A549 (cell line): ENCODE results near the gene TRIM2. TPM values are rescaled to one million over a fixed set of nuclear protein-coding genes. Genes with fewer than 3 reads are reported as not detected.

ENCODE experiments used
- ATAC-seq, 2 experiments: fragments of 200-7000 bp in 1 of 2; fragments of >200 bp in 1 of 2; cut with Nextera tagmentation in 1 of 2; cut with Tn5 transposase in 1 of 2; 3 replicates each; pipeline versions ENCODE4 v1.8.0 to v1.9.1; 2018 to 2020; ENCODE audit warnings: mild to moderate bottlenecking in 1 of 2, moderate library complexity in 1 of 2
- CTCF ChIA-PET: fragments of 300-600 bp; sonication (Branson Sonifier 250); formaldehyde crosslinking; extraction: SDS; loops from one replicate; lab custom pipeline; 2021; ENCODE audit warnings: antibody characterized with exemption, inconsistent platforms; lab: Yijun Ruan, JAX
- POLR2A ChIA-PET: fragments of 350-600 bp; formaldehyde crosslinking; extraction: SDS; loops from one replicate; lab custom pipeline; 2021; ENCODE audit warnings: antibody characterized with exemption, inconsistent platforms; lab: Yijun Ruan, JAX
- DNase-seq, 2 experiments: peaks; one replicate each; pipeline versions ENCODE4 v3.0.0 to v3.0.0-alpha.2; 2011 to 2016; ENCODE audit warnings: low read depth in 1 of 2, low spot score in 1 of 2
- FAIRE-seq: peaks from 2 replicates; lab custom pipeline; 2011; peaks lifted over from hg19 to GRCh38; lab: Jason Lieb, UNC
- H3K27ac ChIP-seq, 2 experiments: fragments of >200 bp; sonication (Bioruptor Twin); formaldehyde crosslinking; 3 replicates each; pipeline ENCODE4 v1.5.1; 2016 to 2017
- H3K4me1 ChIP-seq: fragments of >200 bp; sonication (Bioruptor Twin); formaldehyde crosslinking; 3 replicates; pipeline ENCODE4 v1.6.1; 2016
- H3K4me2 ChIP-seq: fragments of >200 bp; sonication (Bioruptor Twin); formaldehyde crosslinking; 3 replicates; pipeline ENCODE4 v1.6.1; 2016
- H3K4me3 ChIP-seq: fragments of >200 bp; sonication (Bioruptor Twin); formaldehyde crosslinking; 3 replicates; pipeline ENCODE4 v1.5.1; 2016
- H3K9me3 ChIP-seq: fragments of >200 bp; sonication (Bioruptor Twin); formaldehyde crosslinking; 3 replicates; pipeline ENCODE4 v1.6.1; 2016
- BHLHE40 ChIP-seq: IDR thresholded peaks from 2 replicates; pipeline ENCODE4 v1.6.1; 2012; ENCODE audit warnings: low read depth, low read length, inconsistent platforms
- CBX2 ChIP-seq: fragments of 200-600 bp; sonication (generic); IDR thresholded peaks from 2 replicates; pipeline ENCODE4 v1.6.1; 2016; ENCODE audit warnings: low read depth, mild to moderate bottlenecking, borderline replicate concordance
- CHD2 ChIP-seq: fragments of 150-350 bp; IDR thresholded peaks from 2 replicates; pipeline ENCODE4 v1.6.1; 2014; ENCODE audit warnings: low read length; ENCODE audit not compliant: partially characterized antibody
- CHD4 ChIP-seq: fragments of 200-600 bp; sonication (generic); IDR thresholded peaks from 2 replicates; pipeline ENCODE4 v1.6.1; 2016; ENCODE audit warnings: antibody characterized with exemption, mild to moderate bottlenecking, borderline replicate concordance
- CTCF ChIP-seq: fragments of >200 bp; sonication (Bioruptor Twin); formaldehyde crosslinking; IDR thresholded peaks from 3 replicates; pipeline ENCODE4 v1.5.1; 2016
- EHF ChIP-seq: fragments of 250-450 bp; sonication (Bioruptor Pico); IDR thresholded peaks from 2 replicates; pipeline ENCODE4 v1.5.0; 2020; ENCODE audit warnings: mild to moderate bottlenecking
- EP300 ChIP-seq, 2 experiments: fragments of >200 bp; sonication (Bioruptor Twin); formaldehyde crosslinking; IDR thresholded peaks; 2 replicates in 1 of 2; 3 replicates in 1 of 2; pipeline ENCODE4 v1.6.1; 2016 to 2017
- FOXS1 ChIP-seq: fragments of 250-450 bp; sonication (Bioruptor Pico); IDR thresholded peaks from 2 replicates; pipeline ENCODE4 v1.5.0; 2020; ENCODE audit warnings: mild to moderate bottlenecking, moderate library complexity
- HES2 ChIP-seq: fragments of >200 bp; sonication (Bioruptor Twin); formaldehyde crosslinking; IDR thresholded peaks from 2 replicates; pipeline ENCODE4 v1.6.1; 2016
- HEYL ChIP-seq: fragments of 250-450 bp; sonication (Bioruptor Pico); IDR thresholded peaks from 2 replicates; pipeline ENCODE4 v1.8.0; 2021; ENCODE audit warnings: mild to moderate bottlenecking, moderate library complexity
- HOXA7 ChIP-seq: fragments of 250-450 bp; sonication (Bioruptor Pico); IDR thresholded peaks from 2 replicates; pipeline ENCODE4 v1.5.0; 2020; ENCODE audit warnings: mild to moderate bottlenecking, moderate library complexity
- KDM1A ChIP-seq: fragments of 200-600 bp; sonication (generic); IDR thresholded peaks from 2 replicates; pipeline ENCODE4 v1.6.1; 2016; ENCODE audit warnings: low read depth, mild to moderate bottlenecking
- MAFK ChIP-seq: fragments of 450-650 bp; IDR thresholded peaks from 2 replicates; pipeline ENCODE4 v1.6.1; 2014; ENCODE audit not compliant: partially characterized antibody
- MYC ChIP-seq: IDR thresholded peaks from 2 replicates; pipeline ENCODE4 v1.6.1; 2012; ENCODE audit warnings: mild to moderate bottlenecking, inconsistent platforms, low read length, improper control_type of control experiment, borderline replicate concordance
- NPAS2 ChIP-seq: fragments of 250-450 bp; sonication (Bioruptor Pico); IDR thresholded peaks from 2 replicates; pipeline ENCODE4 v1.8.0; 2022; ENCODE audit warnings: mild to moderate bottlenecking, moderate library complexity, borderline replicate concordance
- NR3C1 ChIP-seq: fragments of >200 bp; sonication (Bioruptor Twin); formaldehyde crosslinking; IDR thresholded peaks from 3 replicates; pipeline ENCODE4 v1.6.1; 2017
- PHF8 ChIP-seq: fragments of 200-600 bp; sonication (generic); IDR thresholded peaks from 2 replicates; pipeline ENCODE4 v1.6.1; 2016; ENCODE audit warnings: low read depth, mild to moderate bottlenecking, antibody characterized with exemption, moderate library complexity, borderline replicate concordance
- POLR2AphosphoS2 ChIP-seq: conservative IDR thresholded peaks from 2 replicates; pipeline ENCODE4 v1.6.1; 2012; ENCODE audit warnings: low read length, improper control_type of control experiment, inconsistent platforms
- RAD21 ChIP-seq, 2 experiments: fragments of >200 bp in 1 of 2; sonication (Bioruptor Twin) in 1 of 2; formaldehyde crosslinking in 1 of 2; IDR thresholded peaks in 1 of 2; conservative IDR thresholded peaks in 1 of 2; 2 replicates in 1 of 2; 3 replicates in 1 of 2; pipeline ENCODE4 v1.6.1; 2012 to 2018; ENCODE audit warnings: inconsistent platforms in 1 of 2
- SMC3 ChIP-seq: fragments of >200 bp; sonication (Bioruptor Twin); formaldehyde crosslinking; IDR thresholded peaks from 3 replicates; pipeline ENCODE4 v1.6.1; 2018; ENCODE audit warnings: inconsistent platforms
- TFCP2L1 ChIP-seq: fragments of 250-450 bp; sonication (Bioruptor Pico); IDR thresholded peaks from 2 replicates; pipeline ENCODE4 v1.5.0; 2021; ENCODE audit warnings: mild to moderate bottlenecking
- ZNF302 ChIP-seq: fragments of 250-450 bp; sonication (Bioruptor Pico); IDR thresholded peaks from 2 replicates; pipeline ENCODE4 v1.9.0; 2021; ENCODE audit warnings: inconsistent platforms, mild to moderate bottlenecking, moderate library complexity
- WGBS: methylation state at CpG from one replicate; pipeline ENCODE4 v1.1.6; 2017; ENCODE audit errors: missing lambda C conversion rate; 5-methylcytosine and 5-hydroxymethylcytosine counted together
- polyA plus RNA-seq, 4 experiments: library from polyadenylated mRNA; depleted of rRNA in 3 of 4; stranded (reverse); fragments of >200 nt; fragmentation: RNase III in 1 of 4; extraction: RNeasy Plus Mini Kit Qiagen cat#74134 plus additional on column Dnase treatment in 1 of 4; gene quantifications; 2 replicates in 3 of 4; 3 replicates in 1 of 4; pipeline ENCODE4 v1.2.3, GENCODE V29; 2011 to 2017
- TF ChIP-seq, protein P1 (sequence below): fragments of 250-450 bp; sonication (Bioruptor Pico); IDR thresholded peaks from 2 replicates; pipeline ENCODE4 v1.5.0; 2020; ENCODE audit warnings: low read depth, mild to moderate bottlenecking, moderate library complexity

TRIM2 gene
- polyA plus RNA-seq, 2 of the 4 experiments (the other 2 are of a cell fraction), result 0.92 to 1.4 TPM

DNA sequence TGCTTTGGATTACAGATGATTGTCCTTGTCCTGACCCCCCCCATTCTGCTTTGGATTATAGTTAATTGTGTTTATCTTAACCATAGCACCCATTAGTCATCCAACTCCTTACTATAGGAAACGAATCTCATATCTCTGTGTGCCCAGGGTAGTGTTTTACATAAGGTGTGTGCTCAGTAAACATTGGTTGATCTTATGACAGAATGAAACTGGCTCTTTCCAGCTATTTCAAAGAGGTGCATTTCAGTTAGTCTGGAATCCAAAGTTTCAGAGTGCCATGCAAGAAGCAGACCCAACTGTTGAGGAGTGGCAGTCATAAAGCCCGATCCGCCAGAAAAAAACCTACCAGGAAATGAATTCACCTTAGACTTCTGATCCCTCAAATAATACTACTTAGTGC lies 14.7 kb downstream of the TRIM2 start (continued):
- no peak for TF ChIP-seq POLR2AphosphoS2

DNA sequence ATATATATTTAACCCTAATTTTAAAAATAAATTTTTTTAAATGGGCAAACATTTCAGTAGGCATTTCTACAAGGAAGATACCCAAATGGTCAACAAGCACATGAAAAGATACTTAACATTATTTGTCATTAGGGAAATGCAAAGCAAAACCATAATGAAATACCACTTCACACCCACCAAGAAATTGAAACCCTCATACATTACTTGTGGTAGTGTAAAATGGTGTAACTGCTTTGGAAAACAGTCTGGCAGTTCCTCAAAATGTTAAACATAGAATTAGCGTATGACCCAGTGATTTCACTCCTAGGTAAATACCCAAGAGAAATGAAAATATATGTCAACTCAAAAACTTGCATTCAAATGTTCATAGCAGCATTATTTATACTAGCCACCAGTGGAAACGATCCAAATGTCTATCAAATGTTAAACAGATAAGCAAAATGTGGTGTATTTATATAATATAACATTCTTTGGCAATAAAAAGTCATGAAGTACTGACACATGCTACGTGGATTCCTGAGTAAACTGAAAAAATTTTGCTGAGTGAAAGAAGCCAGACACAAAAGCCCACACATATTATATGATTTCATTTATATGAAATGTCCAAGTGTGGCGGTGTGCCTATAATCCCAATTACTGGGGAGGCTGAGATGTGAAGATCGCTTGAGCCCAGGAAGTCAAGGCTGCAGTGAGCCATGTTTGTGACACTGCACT lies 16.6 kb downstream of the TRIM2 start:
- H3K4me1 ChIP-seq, result no peaks in the 10 kb centered on the region
- no peak for FAIRE-seq
- CTCF ChIA-PET, result no interaction called here
- no peak for DNase-seq
- H3K9me3 ChIP-seq, result no peaks in the 10 kb centered on the region
- POLR2A ChIA-PET, result no interaction called here
- 72% methylated on average over 5 of the region's 5 CpGs for WGBS
- ATAC-seq, result no peak
- H3K27ac ChIP-seq, result no peak overlapping the region
- H3K4me2 ChIP-seq, result no peak overlapping the region
- H3K4me3 ChIP-seq, result no peak overlapping the region
- TF ChIP-seq TFCP2L1 (CRISPR knock-in tag), result no peak
- no peak for TF ChIP-seq HES2
- TF ChIP-seq MAFK, result no peak
- TF ChIP-seq HEYL (CRISPR knock-in tag), result no peak
- TF ChIP-seq, protein P1, sequence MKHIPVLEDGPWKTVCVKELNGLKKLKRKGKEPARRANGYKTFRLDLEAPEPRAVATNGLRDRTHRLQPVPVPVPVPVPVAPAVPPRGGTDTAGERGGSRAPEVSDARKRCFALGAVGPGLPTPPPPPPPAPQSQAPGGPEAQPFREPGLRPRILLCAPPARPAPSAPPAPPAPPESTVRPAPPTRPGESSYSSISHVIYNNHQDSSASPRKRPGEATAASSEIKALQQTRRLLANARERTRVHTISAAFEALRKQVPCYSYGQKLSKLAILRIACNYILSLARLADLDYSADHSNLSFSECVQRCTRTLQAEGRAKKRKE (CRISPR knock-in tag), result no peak
- no peak for TF ChIP-seq CTCF
- no peak for TF ChIP-seq CHD2
- no peak for TF ChIP-seq SMC3
- TF ChIP-seq NR3C1, result no peak
- TF ChIP-seq FOXS1, result no peak
- no peak for TF ChIP-seq HOXA7 (CRISPR knock-in tag)
- no peak for TF ChIP-seq ZNF302
- TF ChIP-seq NPAS2 (CRISPR knock-in tag), result no peak
- TF ChIP-seq EHF (CRISPR knock-in tag), result no peak
- no peak for TF ChIP-seq EP300 (IDR thresholded peaks at IDR 0.05)
- TF ChIP-seq, all 56 proteins: peak for 0

- Histone ChIP-seq H3K9me3 (no peaks in the 10 kb centered on the region), H3K27ac (no peak overlapping the region), H3K4me1 (no peaks in the 10 kb centered on the region)
- ChIA-PET POLR2A (no interaction called here), CTCF (no interaction called here)
- no peak for FAIRE-seq
- TF ChIP-seq PHF8 (no peak), BHLHE40 (no peak), MYC (no peak), CBX2 (no peak), EP300 (IDR thresholded peaks at IDR 0.05) (no peak), KDM1A (no peak), RAD21 (conservative IDR thresholded peaks at IDR 0.05 in 1 of 2, IDR thresholded peaks at IDR 0.05 in 1 of 2) (no peak), CHD4 (no peak)
- TF ChIP-seq, all 56 proteins: peak for 0
- Histone ChIP-seq H3K4me3 (no peak overlapping the region), H3K4me2 (no peak overlapping the region)
- ATAC-seq, result no peak
- DNase-seq, result no peak
- WGBS, result 92% methylated on average over 26 of the region's 30 CpGs
Observed at GRCh38 chr4:153221783-153222706, 17.8 kb downstream of the TRIM2 start.
